GM18870 (cell line): ENCODE measurements around the gene RHBG.

Experiments used
- ATAC-seq: cut with Tn5 transposase; IDR thresholded peaks from one replicate; pipeline ENCODE4 v1.9.1; 2021; ENCODE audit warnings: moderate library complexity; ENCODE audit not compliant: unreplicated experiment

Gene RHBG

DNA sequence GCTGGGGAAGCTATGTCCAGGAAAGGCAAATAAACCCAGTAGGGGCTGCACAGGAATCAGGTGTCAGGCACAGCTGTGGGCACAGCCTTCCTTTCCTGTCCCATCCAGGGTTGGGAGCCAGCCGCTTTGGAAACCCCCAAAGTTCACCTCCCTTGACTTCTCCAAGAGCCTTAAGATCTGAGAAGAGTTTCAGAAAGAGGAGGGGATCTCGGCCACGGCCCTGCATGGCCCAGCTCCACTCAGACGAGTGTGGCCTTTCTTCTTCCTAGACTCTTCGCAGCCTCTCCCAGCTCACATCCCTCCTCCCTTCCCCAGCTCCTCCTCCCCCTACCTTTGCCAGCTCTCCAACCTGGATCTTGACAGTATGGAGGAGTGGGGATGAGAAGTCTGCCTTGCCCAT lies 36.7 kb downstream of the RHBG start:
- no peak for ATAC-seq

- no peak for ATAC-seq
Observed at GRCh38 chr1:156406251-156406650, 37.2 kb downstream of the RHBG start.

GRCh38 chr1:156407344-156407743 lies 38.3 kb downstream of the RHBG start:
- ATAC-seq, result no peak

- ATAC-seq, result no peak
Observed at GRCh38 chr1:156407760-156408159, 38.7 kb downstream of the RHBG start.

DNA sequence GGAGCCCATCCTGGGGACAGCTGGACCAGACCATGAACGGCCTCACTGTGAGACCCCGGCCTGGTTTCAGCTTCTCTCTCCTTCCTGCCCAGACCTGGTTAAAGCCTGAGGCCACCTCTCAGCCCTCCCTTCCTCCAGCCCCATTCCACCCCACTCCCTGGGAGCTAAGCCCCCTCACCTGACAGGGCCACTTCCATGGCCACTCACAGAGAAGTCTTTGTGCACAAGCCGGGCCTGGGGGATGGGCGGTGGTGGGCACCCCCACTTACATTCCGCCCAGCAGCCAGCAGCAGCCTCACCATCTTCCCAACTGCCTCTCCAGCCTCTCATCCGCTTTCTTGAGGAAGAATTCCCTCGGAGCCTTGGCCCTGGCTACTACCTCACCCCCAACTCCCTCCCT lies 40.4 kb downstream of the RHBG start:
- no peak for ATAC-seq

GRCh38 chr1:156410238-156410637 lies 41.2 kb downstream of the RHBG start:
- ATAC-seq, result no peak

- ATAC-seq, result no peak
Observed at GRCh38 chr1:156410740-156411139, 41.7 kb downstream of the RHBG start.

DNA sequence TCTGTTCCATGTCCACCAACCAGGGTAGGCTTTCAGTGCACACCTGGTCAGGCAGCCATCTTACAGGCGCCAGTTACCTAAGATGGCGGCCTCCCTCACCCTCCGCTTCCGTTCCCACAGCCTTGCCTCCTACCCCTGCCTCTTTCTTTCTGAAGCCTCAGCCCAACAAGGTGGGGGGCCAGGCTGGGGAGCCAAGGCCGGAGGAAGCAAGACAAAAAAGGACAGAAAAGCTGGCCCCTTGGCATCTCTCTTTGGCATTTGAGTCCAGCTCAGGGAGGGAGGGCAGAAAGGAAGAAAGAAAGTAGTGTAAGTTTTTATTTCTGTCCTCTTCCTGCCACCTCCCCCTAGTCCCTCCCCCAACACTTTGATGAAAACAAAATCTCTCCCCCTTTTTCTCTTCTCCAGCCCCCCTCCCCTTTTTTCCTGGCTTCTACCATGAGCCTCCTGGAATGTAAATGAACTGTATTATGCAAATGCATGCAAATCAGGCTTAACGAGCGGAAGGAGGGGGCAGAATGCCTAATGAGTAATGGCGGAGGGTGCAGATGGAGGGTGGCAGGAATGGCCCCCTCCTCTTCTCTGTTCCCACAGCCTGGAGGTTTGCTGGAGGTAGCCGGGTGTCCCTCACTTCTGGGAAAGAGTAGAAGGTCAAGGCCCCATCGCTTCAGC lies 43.8 kb downstream of the RHBG start:
- ATAC-seq, result no peak

- no peak for ATAC-seq
Observed at GRCh38 chr1:156413391-156414246, 44.6 kb downstream of the RHBG start.

DNA sequence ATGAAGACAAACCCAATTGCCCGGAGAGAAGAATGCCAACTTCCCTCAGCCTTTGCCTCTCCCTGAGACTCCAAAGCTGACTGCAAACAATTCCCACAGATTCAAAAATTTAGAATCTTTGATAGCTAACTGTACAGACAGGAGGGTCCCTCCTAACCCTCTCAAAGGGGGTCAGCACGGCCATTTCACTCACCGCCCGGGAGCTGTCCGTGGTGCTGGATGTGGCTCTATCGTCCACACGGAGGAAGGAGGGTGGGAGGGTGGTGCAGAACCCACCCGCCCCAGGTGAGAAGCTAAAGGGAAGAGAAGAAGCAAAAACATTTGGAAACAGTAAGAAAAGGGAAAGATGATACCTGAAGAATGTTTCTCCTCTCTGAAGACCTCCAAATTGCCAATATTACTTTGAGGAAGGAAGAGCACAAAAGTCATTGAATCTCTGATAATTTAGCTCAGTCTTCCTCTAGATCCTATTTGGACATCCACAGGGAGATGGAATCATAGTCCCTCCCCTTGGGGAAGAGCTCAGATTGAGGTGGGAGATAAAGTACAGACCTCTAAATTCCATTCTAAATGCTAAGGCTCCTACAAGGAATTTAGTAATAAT lies 45.6 kb downstream of the RHBG start:
- no peak for ATAC-seq

GRCh38 chr1:156416993-156417392 lies 48.0 kb downstream of the RHBG start:
- no peak for ATAC-seq

DNA sequence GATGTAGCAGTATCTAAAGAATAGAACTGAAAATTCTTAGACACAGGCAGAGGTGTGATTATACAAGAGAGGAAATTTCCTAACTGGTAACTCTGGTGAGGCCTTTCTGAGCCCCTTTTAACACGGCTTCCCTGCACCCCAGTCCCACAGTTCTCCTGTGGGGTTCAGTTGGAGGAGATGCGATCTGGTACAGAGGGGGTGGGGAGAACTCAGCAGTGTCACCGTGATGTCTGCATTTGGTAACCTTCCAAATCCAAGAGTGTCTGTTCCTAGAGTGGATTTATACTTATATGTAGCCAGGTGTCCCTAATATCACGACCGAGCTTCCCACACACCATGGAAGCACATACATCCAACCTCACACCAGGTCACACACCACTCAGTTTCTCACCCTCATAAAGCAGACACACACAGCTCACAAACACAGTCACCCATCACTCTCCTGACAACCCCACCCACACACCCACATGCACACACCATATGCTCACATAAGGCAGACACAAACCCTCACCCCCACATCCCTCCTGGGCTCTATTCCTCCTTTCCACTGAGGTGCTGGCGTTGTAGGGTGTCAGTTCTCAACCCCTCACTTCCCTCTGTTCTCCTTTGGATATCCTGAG lies 48.5 kb downstream of the RHBG start:
- ATAC-seq, result no peak

DNA sequence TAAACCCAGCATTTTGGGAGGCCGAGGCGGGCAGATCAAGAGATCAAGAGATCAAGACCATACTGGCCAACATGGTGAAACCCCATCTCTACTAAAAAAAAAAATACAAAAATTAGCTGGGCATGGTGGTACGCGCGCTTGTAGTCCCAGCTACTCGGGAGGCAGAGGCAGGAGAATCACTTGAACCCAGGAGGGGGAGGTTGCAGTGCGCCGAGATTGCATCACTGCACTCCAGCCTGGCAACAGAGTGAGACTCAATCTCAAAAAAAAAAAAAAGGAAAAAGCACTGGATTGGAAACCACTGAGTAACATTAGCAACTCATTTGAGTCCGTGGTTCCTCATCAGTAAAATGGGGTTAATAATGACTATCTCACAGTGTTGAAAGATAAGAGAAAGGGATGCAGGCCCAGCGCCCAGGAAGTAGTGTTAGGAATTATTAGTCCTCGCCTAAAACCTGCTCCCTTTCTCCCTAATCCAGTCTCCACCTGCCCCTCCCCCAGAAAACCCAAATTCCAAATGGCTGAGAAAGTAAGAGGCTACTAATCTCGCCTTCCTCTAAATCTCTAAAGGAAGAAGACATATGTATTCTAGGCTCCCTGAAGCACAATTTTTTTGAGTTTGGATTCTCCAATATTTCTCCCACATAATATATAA lies 49.5 kb downstream of the RHBG start:
- ATAC-seq, result no peak

GRCh38 chr1:156419854-156420204 lies 50.8 kb downstream of the RHBG start:
- no peak for ATAC-seq

DNA sequence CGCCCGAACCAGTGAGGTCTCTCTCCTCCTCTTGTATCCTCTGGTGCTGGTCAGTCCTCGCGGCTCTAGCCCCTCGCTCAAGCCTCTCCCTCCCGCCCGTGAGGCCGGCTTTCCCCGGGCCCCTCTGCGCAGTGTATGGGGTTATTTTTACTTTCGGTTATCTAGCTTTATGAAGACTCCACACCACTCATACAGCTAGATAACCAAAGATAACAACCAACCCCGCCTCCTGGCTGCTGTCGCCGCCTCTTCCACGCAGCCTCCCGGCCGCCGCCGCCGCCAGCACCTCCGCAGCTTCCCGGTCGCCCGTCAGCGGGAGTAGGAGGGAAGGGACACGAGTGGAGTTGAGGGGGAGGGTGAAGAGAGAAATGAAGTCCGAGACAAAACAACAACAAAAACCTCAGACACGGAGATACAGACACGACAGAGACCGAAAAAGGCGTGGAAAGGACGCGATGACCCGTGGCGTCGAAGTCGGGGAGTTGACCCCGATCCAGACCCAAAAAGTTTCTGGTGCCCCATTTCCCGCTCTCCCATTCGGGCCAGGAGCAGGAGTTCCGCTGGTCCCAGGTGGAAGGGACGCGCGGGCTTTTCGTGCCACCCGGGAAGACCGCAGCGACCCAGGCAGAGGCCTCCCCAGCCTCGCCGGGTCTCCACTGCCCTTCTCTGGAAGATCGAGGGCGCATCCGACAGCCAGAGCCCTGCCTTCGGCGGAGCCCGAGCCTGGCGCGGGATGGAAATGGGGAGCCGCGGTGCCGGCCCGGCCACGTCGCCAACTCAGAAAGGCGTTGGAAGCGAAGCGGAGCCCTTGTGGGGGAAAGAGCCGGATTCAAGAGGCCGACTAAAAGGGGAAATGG lies 51.4 kb downstream of the RHBG start:
- ATAC-seq, result no peak

DNA sequence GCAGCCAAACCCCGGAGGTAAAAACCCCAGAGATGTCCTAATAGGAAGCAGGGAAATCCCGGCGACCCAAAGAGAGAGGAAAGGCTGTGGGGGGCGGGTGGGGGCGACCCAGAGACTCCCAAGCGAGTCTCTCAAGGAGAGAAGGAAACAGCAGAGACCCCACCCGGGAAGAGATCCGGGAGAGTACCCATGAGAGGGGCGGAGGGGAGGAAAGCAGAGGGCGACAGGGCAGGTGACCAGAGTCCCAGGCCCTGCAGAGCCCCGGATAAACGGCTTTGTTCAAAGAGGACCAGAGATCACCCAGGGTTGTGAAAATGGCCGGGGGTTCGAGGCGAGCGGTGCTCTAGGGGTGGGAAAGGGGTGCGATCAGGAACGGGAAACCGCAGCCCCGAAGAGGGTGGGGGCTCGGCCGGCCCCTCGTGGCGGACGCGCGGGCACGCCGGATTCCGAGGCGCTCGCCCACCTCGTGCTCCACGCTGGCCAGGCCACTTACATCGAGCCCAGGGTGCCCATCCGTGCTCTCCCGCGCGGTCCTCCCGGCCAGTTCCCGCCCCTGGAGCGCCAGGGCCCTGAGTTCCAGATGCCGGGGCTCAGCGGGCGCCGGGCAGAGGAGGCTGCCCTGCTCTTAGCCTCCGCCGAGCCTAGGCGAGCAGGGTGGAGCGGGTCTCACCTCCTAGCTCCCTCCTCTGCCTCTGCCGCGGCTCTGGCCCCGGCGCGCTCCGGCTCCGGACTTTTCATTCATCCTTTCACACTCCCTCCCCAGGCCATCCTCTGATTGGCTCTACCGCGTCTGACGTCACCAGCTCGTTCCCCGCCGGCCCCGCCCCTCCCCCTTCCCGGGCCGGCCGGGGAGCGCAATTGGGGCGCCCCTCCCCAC lies 52.3 kb downstream of the RHBG start:
- ATAC-seq, result no peak

GRCh38 chr1:156421939-156422601 lies 53.1 kb downstream of the RHBG start:
- no peak for ATAC-seq

DNA sequence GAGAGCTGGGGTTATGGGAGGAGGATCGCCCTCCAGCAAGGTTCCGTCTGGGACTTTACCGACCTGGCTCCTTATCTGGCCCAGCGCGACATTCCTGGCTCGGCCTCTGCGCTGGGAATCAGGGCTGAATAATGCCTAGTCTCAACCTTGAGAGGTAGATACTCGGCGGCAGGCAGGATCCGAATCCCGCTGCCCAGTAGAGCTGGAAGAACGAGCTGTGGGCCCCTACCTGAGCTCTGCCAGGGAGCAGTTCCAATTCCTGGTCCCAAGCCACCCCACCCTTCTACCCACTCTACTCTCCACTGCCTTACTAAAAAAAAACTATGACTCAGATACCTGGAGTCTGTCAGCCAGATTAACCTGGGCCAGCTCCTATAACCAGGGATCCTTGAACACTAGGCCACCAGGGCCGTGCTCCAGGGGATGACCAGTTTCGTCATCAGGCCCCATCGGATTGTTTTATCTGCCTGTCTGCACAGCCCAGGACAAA lies 53.6 kb downstream of the RHBG start:
- no peak for ATAC-seq
